ENCODE results near the gene SPINDOC. TPM values are rescaled to one million over a fixed set of nuclear protein-coding genes. Genes with fewer than 3 reads are reported as not detected.

Gene SPINDOC
- total and polyA plus RNA-seq, 2 experiments from 2014 or later: 0.86 to 15.3 TPM

- no peaks in the 10 kb centered on the region for H3K9me2 ChIP-seq (ENCODE audit: insufficient read depth)
- no peak overlapping the region for H3K4me2 ChIP-seq (ENCODE audit: unreplicated experiment)
- no peak overlapping the region for H2AFZ ChIP-seq
- H3K4me1 ChIP-seq (ENCODE audit: insufficient read depth): no peaks in the 10 kb centered on the region
- 88 to 89% methylated on average over 12 to 17 of the region's 17 CpGs for WGBS, 2 experiments (ENCODE audit: low coverage in 1 of 2, low lambda C conversion rate in 2 of 2, missing lambda C conversion rate in 2 of 2)
- no peaks in the 10 kb centered on the region for H3K27me3 ChIP-seq (replicated peaks; ENCODE audit: insufficient read depth)
- no peaks in the 10 kb centered on the region for H3F3A ChIP-seq (ENCODE audit: insufficient read depth)
- in situ Hi-C loops (cut with MboI): no loop called here
- no peak for DNase-seq
- no peak overlapping the region for H3K27ac ChIP-seq
- H3K9me3 ChIP-seq (ENCODE audit: low read depth): no peaks in the 10 kb centered on the region
- no peaks in the 10 kb centered on the region for H4K20me1 ChIP-seq (ENCODE audit: insufficient read depth)
- no peaks in the 10 kb centered on the region for H3K79me2 ChIP-seq (ENCODE audit: insufficient read depth)
- no peak overlapping the region for H3K9ac ChIP-seq
- TF ChIP-seq EZH2phosphoT487 (IDR thresholded peaks at IDR 0.05; ENCODE audit: insufficient read depth, low read depth) (no peak), EZH2 (IDR thresholded peaks at IDR 0.05; ENCODE audit: insufficient read depth, poor library complexity, severe bottlenecking) (no peak)
- no peak overlapping the region for H3K4me3 ChIP-seq
- H3K36me3 ChIP-seq (ENCODE audit: low read depth): peaks cover 10% of the 10 kb centered on the region; the same call in 1 of the 2 replicates
Measured at GRCh38 chr11:63826471-63827190, 13.4 kb downstream of the SPINDOC start.

GRCh38 chr11:63829823-63830489 is 16.7 kb downstream of the SPINDOC start:
- H3K9ac ChIP-seq: no peak overlapping the region
- peak; percentile 24 for DNase-seq
- H3K4me3 ChIP-seq: no peak overlapping the region
- no peak overlapping the region for H3K4me2 ChIP-seq (ENCODE audit: unreplicated experiment)
- no peak overlapping the region for H3K27ac ChIP-seq
- H2AFZ ChIP-seq: no peak overlapping the region
- H3F3A ChIP-seq (ENCODE audit: insufficient read depth): no peaks in the 10 kb centered on the region
- H4K20me1 ChIP-seq (ENCODE audit: insufficient read depth): no peaks in the 10 kb centered on the region
- H3K79me2 ChIP-seq (ENCODE audit: insufficient read depth): no peaks in the 10 kb centered on the region
- H3K9me3 ChIP-seq (ENCODE audit: low read depth): no peaks in the 10 kb centered on the region
- no peaks in the 10 kb centered on the region for H3K9me2 ChIP-seq (ENCODE audit: insufficient read depth)
- H3K27me3 ChIP-seq (replicated peaks; ENCODE audit: insufficient read depth): no peaks in the 10 kb centered on the region
- WGBS, 2 experiments (ENCODE audit: low coverage in 1 of 2, low lambda C conversion rate in 2 of 2, missing lambda C conversion rate in 2 of 2): 69% methylated on average over 8 of the region's 8 CpGs
- H3K4me1 ChIP-seq (ENCODE audit: insufficient read depth): no peaks in the 10 kb centered on the region
- no peaks in the 10 kb centered on the region for H3K36me3 ChIP-seq (ENCODE audit: low read depth)
- TF ChIP-seq EZH2 (IDR thresholded peaks at IDR 0.05; ENCODE audit: insufficient read depth, poor library complexity, severe bottlenecking) (no peak), EZH2phosphoT487 (IDR thresholded peaks at IDR 0.05; ENCODE audit: insufficient read depth, low read depth) (no peak)
- in situ Hi-C loops (cut with MboI): no loop called here

- TF ChIP-seq EZH2phosphoT487 (IDR thresholded peaks at IDR 0.05; ENCODE audit: insufficient read depth, low read depth) (no peak), EZH2 (IDR thresholded peaks at IDR 0.05; ENCODE audit: insufficient read depth, poor library complexity, severe bottlenecking) (no peak)
- no peaks in the 10 kb centered on the region for H3F3A ChIP-seq (ENCODE audit: insufficient read depth)
- no peaks in the 10 kb centered on the region for H3K79me2 ChIP-seq (ENCODE audit: insufficient read depth)
- H3K4me2 ChIP-seq (ENCODE audit: unreplicated experiment): no peak overlapping the region
- no peak for DNase-seq
- no peak overlapping the region for H3K4me3 ChIP-seq
- in situ Hi-C loops (cut with MboI): no loop called here
- H3K9me2 ChIP-seq (ENCODE audit: insufficient read depth): no peaks in the 10 kb centered on the region
- no peak overlapping the region for H3K27ac ChIP-seq
- H3K27me3 ChIP-seq (replicated peaks; ENCODE audit: insufficient read depth): no peaks in the 10 kb centered on the region
- H3K4me1 ChIP-seq (ENCODE audit: insufficient read depth): no peaks in the 10 kb centered on the region
- WGBS, 2 experiments (ENCODE audit: low coverage in 1 of 2, low lambda C conversion rate in 2 of 2, missing lambda C conversion rate in 2 of 2): 59 to 60% methylated on average over 7 of the region's 7 CpGs
- no peaks in the 10 kb centered on the region for H4K20me1 ChIP-seq (ENCODE audit: insufficient read depth)
- H3K9me3 ChIP-seq (ENCODE audit: low read depth): no peaks in the 10 kb centered on the region
- H3K9ac ChIP-seq: no peak overlapping the region
- H2AFZ ChIP-seq: no peak overlapping the region
- no peaks in the 10 kb centered on the region for H3K36me3 ChIP-seq (ENCODE audit: low read depth)
Measured at GRCh38 chr11:63831326-63831725, 18.1 kb downstream of the SPINDOC start.

GRCh38 chr11:63832336-63832735 is 19.1 kb downstream of the SPINDOC start:
- Histone ChIP-seq H3K36me3 (ENCODE audit: low read depth) (no peaks in the 10 kb centered on the region), H3K4me2 (ENCODE audit: unreplicated experiment) (no peak overlapping the region), H3K4me1 (ENCODE audit: insufficient read depth) (no peaks in the 10 kb centered on the region), H3K27ac (no peak overlapping the region), H3K4me3 (no peak overlapping the region), H4K20me1 (ENCODE audit: insufficient read depth) (no peaks in the 10 kb centered on the region), H3K9me3 (ENCODE audit: low read depth) (no peaks in the 10 kb centered on the region), H2AFZ (no peak overlapping the region), H3F3A (ENCODE audit: insufficient read depth) (no peaks in the 10 kb centered on the region), H3K9ac (no peak overlapping the region), H3K79me2 (ENCODE audit: insufficient read depth) (no peaks in the 10 kb centered on the region), H3K9me2 (ENCODE audit: insufficient read depth) (no peaks in the 10 kb centered on the region), H3K27me3 (replicated peaks; ENCODE audit: insufficient read depth) (no peaks in the 10 kb centered on the region)
- 6 to 14% methylated on average over 2 of the region's 2 CpGs for WGBS, 2 experiments (ENCODE audit: low coverage in 1 of 2, low lambda C conversion rate in 2 of 2, missing lambda C conversion rate in 2 of 2)
- TF ChIP-seq EZH2phosphoT487 (IDR thresholded peaks at IDR 0.05; ENCODE audit: insufficient read depth, low read depth) (no peak), EZH2 (IDR thresholded peaks at IDR 0.05; ENCODE audit: insufficient read depth, poor library complexity, severe bottlenecking) (no peak)
- in situ Hi-C loops (cut with MboI): no loop called here
- DNase-seq: no peak
